Heart left ventricle (tissue), 16 donors: Measurements from ENCODE around the gene TECR. TPM values are rescaled to one million over a fixed set of nuclear protein-coding genes. Genes with fewer than 3 reads are reported as not detected.
"Not testable (repeated sequence)": the region's sequence is repeated elsewhere in the genome, so short reads cannot be mapped to it uniquely, and the experiment has no call there.

ENCODE experiments used
- ATAC-seq, 4 donors: fragments of 200-7000 bp; cut with Tn5 transposase; one replicate each; pipeline ENCODE4 v1.9.1; 2020 to 2022; ENCODE audit warnings: moderate library complexity in 4 of 4, mild to moderate bottlenecking in 3 of 4, moderate number of reproducible peaks in 1 of 4
- DNase-seq, 5 donors: peaks; one replicate each; pipeline ENCODE4 v3.0.0-alpha.2; 2020
- H3K27ac ChIP-seq, 12 donors: fragments of 200-600 bp; sonication (generic) in 4 of 12; one replicate each; pipeline versions ENCODE4 v1.5.0 to v1.8.0; 2016 to 2022; ENCODE audit warnings: mild to moderate bottlenecking in 2 of 12
- H3K27me3 ChIP-seq, 9 donors: fragments of 200-600 bp; sonication (generic) in 2 of 9; one replicate each; pipeline versions ENCODE4 v1.5.1 to v1.8.0; 2016 to 2022; ENCODE audit warnings: mild to moderate bottlenecking in 3 of 9
- H3K36me3 ChIP-seq, 9 donors: fragments of 200-600 bp; sonication (generic) in 2 of 9; one replicate each; pipeline versions ENCODE4 v1.5.0 to v1.8.0; 2018 to 2022; ENCODE audit warnings: mild to moderate bottlenecking in 2 of 9
- H3K4me1 ChIP-seq, 12 donors: fragments of 200-600 bp; sonication (generic) in 4 of 12; one replicate each; pipeline versions ENCODE4 v1.5.0 to v1.8.0; 2016 to 2022; ENCODE audit warnings: mild to moderate bottlenecking in 3 of 12
- H3K4me3 ChIP-seq, 12 donors: fragments of 200-600 bp; sonication (generic) in 4 of 12; one replicate each; pipeline versions ENCODE4 v1.5.0 to v1.8.0; 2017 to 2022; ENCODE audit warnings: mild to moderate bottlenecking in 9 of 12, moderate library complexity in 4 of 12
- H3K9me3 ChIP-seq, 12 donors: fragments of 200-600 bp; sonication (generic) in 4 of 12; one replicate each; pipeline versions ENCODE4 v1.5.0 to v1.8.0; 2016 to 2022; ENCODE audit warnings: mild to moderate bottlenecking in 1 of 12
- POLR2A ChIP-seq, 2 donors: fragments of 450-650 bp; IDR thresholded peaks; one replicate each; pipeline ENCODE4 v1.6.1; 2017; ENCODE audit warnings: antibody characterized with exemption in 2 of 2, mild to moderate bottlenecking in 2 of 2, moderate library complexity in 2 of 2
- WGBS, 4 donors: extraction: QIAGEN DNeasy Blood & Tissue Kit in 2 of 4; methylation state at CpG; one replicate each; pipeline versions ENCODE4 v1.1.5 to v1.1.7; 2013 to 2018; 5-methylcytosine and 5-hydroxymethylcytosine counted together
- intact Hi-C, 10 donors: fragments of 100-400 bp; cut with DNase I; formaldehyde crosslinking; loops; one replicate each; pipeline versions ENCODE4 v1.11.1 to v1.14.2; 2022
- polyA plus RNA-seq, 2 donors: library from polyadenylated mRNA; stranded (reverse); fragments of 200-250 nt; gene quantifications; one replicate each; pipeline ENCODE4 v1.2.3, GENCODE V29; 2013
- total RNA-seq, 9 donors: library from RNA; depleted of rRNA in 2 of 9; stranded (reverse); fragments of >200 nt in 2 of 9; fragmentation: NEBNext Ultra II Directional in 3 of 9; extraction: Animal tissue kit (Norgen Biotek cat#: 25700) in 3 of 9; gene quantifications; one replicate each; pipeline versions ENCODE4 v1.1.0 to v1.2.4, GENCODE V29; 2016 to 2023
- TF ChIP-seq, protein P1 (sequence below), 12 donors: fragments of 200-600 bp; sonication (generic) in 4 of 12; IDR thresholded peaks; one replicate each; pipeline versions ENCODE4 v1.5.0 to v1.8.0; 2018 to 2022; ENCODE audit warnings: antibody characterized with exemption in 12 of 12, mild to moderate bottlenecking in 5 of 12
- donor health status: ischemic (EF 13 %, LVEDD 7.1; RV severe dilation, severe dysfunction).
- donor health status: healthy with polysubstance abuse.
- donor health status: DM: no; HTN: yes; CAD: no.
- donor health status: DM: no; HTN: no; CAD: no.
- donor health status: ischemic (EF 25% LVEDD 6.9; RV normal size, moderate dysfunction).
- donor health status: ischemic (EF 25% LVEDD 5.7; RV mildly dilated, moderate dysfunction).
- donor health status: healthy.
- donor health status: DM: yes; HTN: yes; CAD: no.
- donor health status: ischemic (EF 35%, LVEDD 5.7; RV mildly dilated, moderate dysfunction).
- donor health status: nonischemic (EF 11% LVEDD 7.7; RV severe dilation, severe dysfunction).
- donor health status: DM: yes; HTN: yes; CAD: no.
- donor health status: PGD.
- donor health status: ischemic (EF 29% LVEDD 5.4; RV normal size, mild dysfunction).
- donor health status: nonischemic (EF 23%, LVEDD 6.1; RV moderate dilation, normal function).

Gene TECR
- total and polyA plus RNA-seq, 11 donors: 48.1 to 102 (median 71.7) TPM

- ATAC-seq: no peak
- WGBS, 4 donors: 80 to 86% (median 83%) methylated on average over 10 to 11 of the region's 11 CpGs
Observed at GRCh38 chr19:14502334-14503092, 26.9 kb upstream of the TECR start.

DNA sequence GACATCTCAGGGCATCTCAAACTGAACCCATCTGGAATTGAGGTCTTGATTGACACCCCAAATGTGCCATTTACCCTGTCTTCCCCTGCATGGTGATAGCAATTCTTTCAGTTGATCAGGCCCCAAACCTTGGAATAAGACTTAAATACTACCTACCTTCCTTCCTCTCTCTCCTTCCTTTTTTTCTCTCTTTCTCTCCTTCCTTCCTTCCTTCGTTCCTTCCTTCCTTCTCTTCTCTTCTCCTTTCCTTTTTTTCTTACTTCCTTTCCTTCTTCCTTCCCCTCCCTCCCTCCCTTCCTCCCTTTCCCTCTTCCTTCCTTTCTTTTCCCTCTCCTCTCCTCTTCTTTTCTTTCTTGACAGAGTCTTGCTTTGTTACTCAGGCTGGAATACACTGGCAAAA, 26.1 kb upstream of the TECR start:
- Histone ChIP-seq H3K4me3 (no peak overlapping the region), H3K4me1 (peaks cover 0 to 11% (median 0%) of the 10 kb centered on the region in 12 donors), H3K9me3 (no peaks in the 10 kb centered on the region), H3K27me3 (no peaks in the 10 kb centered on the region), H3K27ac (no peak overlapping the region), H3K36me3 (no peaks in the 10 kb centered on the region)
- TF ChIP-seq, protein P1, sequence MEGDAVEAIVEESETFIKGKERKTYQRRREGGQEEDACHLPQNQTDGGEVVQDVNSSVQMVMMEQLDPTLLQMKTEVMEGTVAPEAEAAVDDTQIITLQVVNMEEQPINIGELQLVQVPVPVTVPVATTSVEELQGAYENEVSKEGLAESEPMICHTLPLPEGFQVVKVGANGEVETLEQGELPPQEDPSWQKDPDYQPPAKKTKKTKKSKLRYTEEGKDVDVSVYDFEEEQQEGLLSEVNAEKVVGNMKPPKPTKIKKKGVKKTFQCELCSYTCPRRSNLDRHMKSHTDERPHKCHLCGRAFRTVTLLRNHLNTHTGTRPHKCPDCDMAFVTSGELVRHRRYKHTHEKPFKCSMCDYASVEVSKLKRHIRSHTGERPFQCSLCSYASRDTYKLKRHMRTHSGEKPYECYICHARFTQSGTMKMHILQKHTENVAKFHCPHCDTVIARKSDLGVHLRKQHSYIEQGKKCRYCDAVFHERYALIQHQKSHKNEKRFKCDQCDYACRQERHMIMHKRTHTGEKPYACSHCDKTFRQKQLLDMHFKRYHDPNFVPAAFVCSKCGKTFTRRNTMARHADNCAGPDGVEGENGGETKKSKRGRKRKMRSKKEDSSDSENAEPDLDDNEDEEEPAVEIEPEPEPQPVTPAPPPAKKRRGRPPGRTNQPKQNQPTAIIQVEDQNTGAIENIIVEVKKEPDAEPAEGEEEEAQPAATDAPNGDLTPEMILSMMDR (IDR thresholded peaks at IDR 0.05): no peak
- no peak for TF ChIP-seq POLR2A (IDR thresholded peaks at IDR 0.05)
- 43 to 73% (median 65%) methylated on average over 1 of the region's 1 CpG for WGBS, 4 donors
- ATAC-seq: no peak
- intact Hi-C loops: no loop called here
- DNase-seq: no peak

More at GRCh38 chr19:14502334-14503092, 26.9 kb upstream of the TECR start:
- no peaks in the 10 kb centered on the region for H3K9me3 ChIP-seq
- H3K36me3 ChIP-seq: no peaks in the 10 kb centered on the region
- intact Hi-C loops: no loop called here
- no peak overlapping the region for H3K4me3 ChIP-seq
- peaks cover 0 to 11% (median 2%) of the 10 kb centered on the region in 12 donors for H3K4me1 ChIP-seq
- H3K27ac ChIP-seq: no peak overlapping the region
- TF ChIP-seq POLR2A (IDR thresholded peaks at IDR 0.05): no peak
- TF ChIP-seq, protein P1 (IDR thresholded peaks at IDR 0.05): no peak
- DNase-seq: no peak
- no peaks in the 10 kb centered on the region for H3K27me3 ChIP-seq

DNA sequence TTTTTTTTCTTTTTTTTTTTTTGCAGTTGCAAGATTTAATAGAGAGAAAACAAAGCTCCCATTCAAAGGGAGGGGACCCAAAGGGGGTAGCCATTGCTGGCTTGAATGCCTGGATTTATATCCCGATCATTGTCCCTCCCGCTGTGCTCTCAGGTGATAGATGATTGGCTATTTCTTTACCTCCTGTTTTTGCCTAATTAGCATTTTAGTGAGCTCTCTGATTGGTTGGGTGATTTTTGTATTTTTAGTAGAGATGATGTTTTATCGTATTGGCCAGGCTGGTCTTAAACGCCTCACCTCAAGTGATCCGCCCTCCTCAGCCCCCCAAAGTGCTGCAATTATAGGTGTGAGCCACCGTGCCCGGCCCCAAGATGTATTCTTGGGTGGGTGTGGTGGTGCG, 24.8 kb upstream of the TECR start:
- H3K27me3 ChIP-seq, H3K4me3 ChIP-seq, H3K27ac ChIP-seq, DNase-seq, ATAC-seq, intact Hi-C loops, H3K9me3 ChIP-seq, H3K36me3 ChIP-seq: not testable (repeated sequence)
- 89 to 95% (median 93%) methylated on average over 8 of the region's 8 CpGs for WGBS, 4 donors
- H3K4me1 ChIP-seq: peaks cover 0 to 16% (median 0%) of the 10 kb centered on the region in 12 donors

DNA sequence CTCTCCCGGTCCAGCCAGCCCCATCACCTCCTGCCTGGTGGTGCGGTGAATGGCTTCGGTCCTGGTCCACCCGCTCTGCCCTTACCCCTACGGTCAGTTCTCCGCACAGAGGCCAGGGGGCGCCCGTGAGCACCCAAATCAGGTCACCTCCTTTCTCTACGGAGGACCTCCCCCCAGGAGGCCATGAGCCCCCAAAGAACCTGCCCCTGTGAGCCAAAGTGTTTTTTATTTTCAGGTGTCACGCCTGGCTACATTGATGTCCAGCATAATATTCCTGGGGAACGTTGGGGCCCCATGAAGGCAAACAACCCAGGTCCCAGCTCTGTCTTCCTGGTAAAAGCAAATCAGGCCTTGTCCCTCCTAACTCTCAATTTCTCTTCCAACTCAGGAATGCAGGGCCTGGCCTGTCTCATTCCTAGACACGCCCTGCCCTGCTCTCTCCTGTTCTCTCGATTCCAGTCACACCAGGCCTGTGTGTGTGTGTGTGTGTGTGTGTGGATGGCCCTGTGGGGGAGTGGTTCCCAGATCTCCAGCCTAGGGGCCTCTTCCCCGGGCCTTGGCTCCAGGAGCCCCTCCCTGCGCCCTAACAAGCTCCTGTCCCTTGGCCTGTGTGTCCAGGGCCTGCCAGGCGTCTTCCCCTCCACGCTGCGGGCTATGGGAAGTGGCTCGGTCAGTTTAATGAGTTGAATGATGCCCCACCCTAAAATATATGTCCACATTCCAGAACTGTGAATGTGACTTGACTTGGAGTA, 23.7 kb upstream of the TECR start:
- DNase-seq (peak in 1 of 5 donors; percentile 81), ATAC-seq (peak in 3 of 4 donors; percentile 37 to 52 (median 41))
- H3K4me1 ChIP-seq: peaks cover 0 to 19% (median 3%) of the 10 kb centered on the region in 12 donors
- no peak for TF ChIP-seq POLR2A (IDR thresholded peaks at IDR 0.05)
- TF ChIP-seq, protein P1 (IDR thresholded peaks at IDR 0.05): peak; percentile 33 to 63 (median 55)
- H3K27ac ChIP-seq: no peak overlapping the region
- H3K36me3 ChIP-seq: no peaks in the 10 kb centered on the region
- H3K4me3 ChIP-seq: no peak overlapping the region
- H3K9me3 ChIP-seq: no peaks in the 10 kb centered on the region
- intact Hi-C loops: no loop called here
- WGBS, 4 donors: 50 to 54% (median 51%) methylated on average over 17 to 19 of the region's 19 CpGs
- H3K27me3 ChIP-seq: no peaks in the 10 kb centered on the region
